ENCODE data around the gene GLG1. TPM values are rescaled to one million over a fixed set of nuclear protein-coding genes. Genes with fewer than 3 reads are reported as not detected.

Gene GLG1
- total RNA-seq, 1 experiment from 2014 or later, result 135 TPM

- TF ChIP-seq, protein P1, sequence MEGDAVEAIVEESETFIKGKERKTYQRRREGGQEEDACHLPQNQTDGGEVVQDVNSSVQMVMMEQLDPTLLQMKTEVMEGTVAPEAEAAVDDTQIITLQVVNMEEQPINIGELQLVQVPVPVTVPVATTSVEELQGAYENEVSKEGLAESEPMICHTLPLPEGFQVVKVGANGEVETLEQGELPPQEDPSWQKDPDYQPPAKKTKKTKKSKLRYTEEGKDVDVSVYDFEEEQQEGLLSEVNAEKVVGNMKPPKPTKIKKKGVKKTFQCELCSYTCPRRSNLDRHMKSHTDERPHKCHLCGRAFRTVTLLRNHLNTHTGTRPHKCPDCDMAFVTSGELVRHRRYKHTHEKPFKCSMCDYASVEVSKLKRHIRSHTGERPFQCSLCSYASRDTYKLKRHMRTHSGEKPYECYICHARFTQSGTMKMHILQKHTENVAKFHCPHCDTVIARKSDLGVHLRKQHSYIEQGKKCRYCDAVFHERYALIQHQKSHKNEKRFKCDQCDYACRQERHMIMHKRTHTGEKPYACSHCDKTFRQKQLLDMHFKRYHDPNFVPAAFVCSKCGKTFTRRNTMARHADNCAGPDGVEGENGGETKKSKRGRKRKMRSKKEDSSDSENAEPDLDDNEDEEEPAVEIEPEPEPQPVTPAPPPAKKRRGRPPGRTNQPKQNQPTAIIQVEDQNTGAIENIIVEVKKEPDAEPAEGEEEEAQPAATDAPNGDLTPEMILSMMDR (conservative IDR thresholded peaks at IDR 0.05), result no peak
- no peaks in the 10 kb centered on the region for H4K20me1 ChIP-seq (ENCODE audit: control insufficient read depth, insufficient read depth, insufficient read length)
- H3K9me3 Mint-ChIP-seq, result no peaks in the 10 kb centered on the region; a peak in 1 of 5 replicates
- H3K4me3 Mint-ChIP-seq, result peak overlapping the region; percentile 97 to 98
- H3K27me3 Mint-ChIP-seq (ENCODE audit: low read depth), result no peaks in the 10 kb centered on the region
- no peak overlapping the region for H2AK5ac ChIP-seq (ENCODE audit: insufficient read length, low read length)
- DNase-seq, result no peak
- no CpG with 5 or more reads among the region's 14 CpGs for WGBS (ENCODE audit: extremely low coverage, insufficient read length, low lambda C conversion rate)
- H3K79me1 ChIP-seq (ENCODE audit: insufficient read depth, low read depth, low read length, poor library complexity, severe bottlenecking), result no peaks in the 10 kb centered on the region
- no peaks in the 10 kb centered on the region for H3K27me3 ChIP-seq (ENCODE audit: insufficient read depth, low read length)
- peak overlapping the region; percentile 38 for H3K18ac ChIP-seq (ENCODE audit: insufficient read length, low read depth, low read length)
- H3K36me3 Mint-ChIP-seq (ENCODE audit: insufficient read depth in 1 of 3, low read depth in 3 of 3), result peaks cover 2 to 5% (median 4%) of the 10 kb centered on the region in 3 experiments; a peak in 5 of 7 replicates
- no peak overlapping the region for H4K8ac ChIP-seq (replicated peaks; ENCODE audit: insufficient read length, low read depth, low read length)
- peak overlapping the region; percentile 90 to 96 (median 94) for H3K27ac Mint-ChIP-seq
- H3K9ac ChIP-seq (ENCODE audit: extremely low read depth, insufficient read length, low read length), result peak overlapping the region; percentile 65
- H3K23me2 ChIP-seq (ENCODE audit: insufficient read length, low read depth, low read length, poor library complexity, severe bottlenecking), result peaks cover 8% of the 10 kb centered on the region
- no peak overlapping the region for H2BK15ac ChIP-seq (ENCODE audit: low read depth, low read length)
- H3K9me3 ChIP-seq (ENCODE audit: control insufficient read depth, low read depth, low read length), result no peaks in the 10 kb centered on the region
- peaks cover 4% of the 10 kb centered on the region; the same call in 1 of the 2 replicates for H3K4me1 ChIP-seq (ENCODE audit: insufficient read depth, low read length)
- no peak overlapping the region for H2BK20ac ChIP-seq (ENCODE audit: low read depth, low read length, poor library complexity, severe bottlenecking)
- H3K4me2 ChIP-seq (ENCODE audit: insufficient read depth, insufficient read length, low read length), result peak overlapping the region; percentile 69
- no peak overlapping the region for H2BK120ac ChIP-seq (ENCODE audit: low read depth, low read length, poor library complexity, severe bottlenecking)
- H4K5ac ChIP-seq (ENCODE audit: insufficient read length, low read depth, low read length), result no peak overlapping the region
- H3K14ac ChIP-seq (ENCODE audit: insufficient read depth, low read length), result no peak overlapping the region; the same call in 1 of the 2 replicates
- peak overlapping the region; percentile 5 for H3K27ac ChIP-seq (ENCODE audit: insufficient read length, low read depth, low read length)
- no peak overlapping the region for H4K91ac ChIP-seq (ENCODE audit: insufficient read length, low read depth, low read length)
- H3K56ac ChIP-seq (ENCODE audit: insufficient read length, low read depth, low read length), result no peak overlapping the region
- peaks cover 35 to 41% of the 10 kb centered on the region in 2 experiments for H3K4me1 Mint-ChIP-seq
- no peak overlapping the region for H3T11ph ChIP-seq (ENCODE audit: low read length)
- no peak overlapping the region for H3K4ac ChIP-seq (ENCODE audit: low read depth, low read length)
- no peak overlapping the region for H3K23ac ChIP-seq (ENCODE audit: insufficient read length, low read depth, low read length)
- no peak overlapping the region for H2BK5ac ChIP-seq (ENCODE audit: insufficient read length, low read length)
- no peak overlapping the region for H2BK12ac ChIP-seq (ENCODE audit: insufficient read length, low read depth, low read length)
- peaks cover 23% of the 10 kb centered on the region; the same call in 1 of the 2 replicates for H3K79me2 ChIP-seq (ENCODE audit: insufficient read depth, low read length)
- no peak overlapping the region for H2AFZ ChIP-seq (ENCODE audit: low read length)
Observed at GRCh38 chr16:74607310-74607961, 522 bp upstream of the GLG1 start.

All from H9 (cell line).